SU-DHL-6 (cell line): ENCODE results near the gene KATNAL1.

Experiments used
- CTCF ChIP-seq: fragments of 200-600 bp; sonication (generic); IDR thresholded peaks from one replicate; pipeline ENCODE4 v1.5.1; 2017; ENCODE audit warnings: antibody characterized with exemption, mild to moderate bottlenecking, low read length, moderate library complexity; ENCODE audit not compliant: insufficient read depth, poor library complexity, severe bottlenecking
- EZH2phosphoT487 ChIP-seq: fragments of 200-600 bp; sonication (generic), shearing (Covaris generic); conservative IDR thresholded peaks from 2 replicates; pipeline ENCODE4 v1.6.1; 2018; ENCODE audit warnings: mild to moderate bottlenecking, antibody characterized with exemption, low read length, moderate library complexity, mixed read lengths

GRCh38 chr13:30222254-30222653 is 85.1 kb downstream of the KATNAL1 start:
- no peak for TF ChIP-seq CTCF
- no peak for TF ChIP-seq EZH2phosphoT487
